ENCODE results near the gene JDP2. TPM values are rescaled to one million over a fixed set of nuclear protein-coding genes. Genes with fewer than 3 reads are reported as not detected.

JDP2 gene
- total RNA-seq, 1 experiment from 2014 or later = 5.9 TPM

- Histone ChIP-seq H3K27ac (ENCODE audit: low read depth, low read length, poor library complexity, severe bottlenecking) (no peak within 1 kb of the TSS), H3K36me3 (ENCODE audit: insufficient read depth, low read length, poor library complexity, severe bottlenecking) (no peaks in the 10 kb centered on the region), H3K4me1 (ENCODE audit: insufficient read depth, low read length, poor library complexity, severe bottlenecking) (no peaks in the 10 kb centered on the region), H3K4me3 (ENCODE audit: low read depth, low read length, poor library complexity, severe bottlenecking) (no peak within 1 kb of the TSS), H3K9me3 (ENCODE audit: low read depth, low read length, poor library complexity, severe bottlenecking) (no peaks in the 10 kb centered on the region), H3K27me3 (replicated peaks; ENCODE audit: insufficient read depth, low read depth, low read length, poor library complexity) (no peaks in the 10 kb centered on the region)
- no peak for DNase-seq (ENCODE audit: low spot score)
- BruUV-seq (replicated peaks) = no TSS peak
- ChIA-PET POLR2A (ENCODE audit: low non-redundant PET) (no interaction called here), CTCF (no interaction called here)
- intact Hi-C loops (cut with micrococcal nuclease; ENCODE audit: unreplicated experiment) = no loop called here
- no peak for TF ChIP-seq EZH2 (IDR thresholded peaks at IDR 0.05; ENCODE audit: borderline replicate concordance, low read depth, low read length, poor library complexity, severe bottlenecking)
These were observed 94.6 kb downstream of the JDP2 start, which contains the start of gene BATF for GRCh38 chr14:75522224-75522982. Gene BATF (plus strand): TSS chr14:75522469. CDS start chr14:75522683, 214 bp downstream.

- H3K27ac ChIP-seq (ENCODE audit: low read depth, low read length, poor library complexity, severe bottlenecking) = no peak overlapping the region
- no peak overlapping the region for H3K4me3 ChIP-seq (ENCODE audit: low read depth, low read length, poor library complexity, severe bottlenecking)
- ChIA-PET CTCF (no interaction called here), POLR2A (ENCODE audit: low non-redundant PET) (no interaction called here)
- no peaks in the 10 kb centered on the region for H3K4me1 ChIP-seq (ENCODE audit: insufficient read depth, low read length, poor library complexity, severe bottlenecking)
- DNase-seq (ENCODE audit: low spot score) = no peak
- no peaks in the 10 kb centered on the region for H3K9me3 ChIP-seq (ENCODE audit: low read depth, low read length, poor library complexity, severe bottlenecking)
- TF ChIP-seq EZH2 (IDR thresholded peaks at IDR 0.05; ENCODE audit: borderline replicate concordance, low read depth, low read length, poor library complexity, severe bottlenecking) (no peak), CTCF (conservative IDR thresholded peaks at IDR 0.05; ENCODE audit: low read depth, low read length) (no peak)
- no TSS peak for BruUV-seq (replicated peaks)
- H3K27me3 ChIP-seq (replicated peaks; ENCODE audit: insufficient read depth, low read depth, low read length, poor library complexity) = no peaks in the 10 kb centered on the region
- intact Hi-C loops (cut with micrococcal nuclease; ENCODE audit: unreplicated experiment) = no loop called here
- H3K36me3 ChIP-seq (ENCODE audit: insufficient read depth, low read length, poor library complexity, severe bottlenecking) = no peaks in the 10 kb centered on the region
These were observed 95.1 kb downstream of the JDP2 start for GRCh38 chr14:75522983-75523318.

Other genes with a start within 250 kb of the JDP2 start
- gene FOS, start 149.2 kb upstream of the JDP2 start, total RNA-seq (2021) = 10.2 and 13.7 TPM in 2 replicates
- not detected in 2 replicates for gene BATF, start 94.4 kb downstream of the JDP2 start, total RNA-seq (2021)
- 0.22 and 3.5 TPM in 2 replicates for gene FLVCR2, start 150.6 kb downstream of the JDP2 start, total RNA-seq (2021)
- gene ERG28, start 232.9 kb downstream of the JDP2 start, total RNA-seq (2021) = 38.3 and 43.3 TPM in 2 replicates
- gene TTLL5, start 233.2 kb downstream of the JDP2 start, total RNA-seq (2021) = 56.4 and 56.7 TPM in 2 replicates